Measurements from ENCODE around the gene TOR1A. TPM values are rescaled to one million over a fixed set of nuclear protein-coding genes. Genes with fewer than 3 reads are reported as not detected.

Gene TOR1A
- total and polyA plus RNA-seq, 12 donors, result 19.7 to 61.4 (median 39.5) TPM

- Histone ChIP-seq H3K4me1 (replicated peaks in 1 of 2) (peaks cover 7 to 8% of the 10 kb centered on the region in 2 donors), H3K9me3 (replicated peaks in 1 of 3) (no peaks in the 10 kb centered on the region), H3K36me3 (replicated peaks in 1 of 2) (peaks cover 0 to 54% of the 10 kb centered on the region in 2 donors), H3K4me3 (no peak overlapping the region), H3K27me3 (no peaks in the 10 kb centered on the region), H3K27ac (no peak overlapping the region)
- 81 to 86% (median 84%) methylated on average over 6 of the region's 6 CpGs for WGBS, 4 donors
- no peak for DNase-seq
- no peak for TF ChIP-seq CTCF (IDR thresholded peaks at IDR 0.05)
- TF ChIP-seq POLR2A (IDR thresholded peaks at IDR 0.05), result no peak
- intact Hi-C loops (cut with DNase I), result no loop called here
Observed at GRCh38 chr9:129826344-129826743, 2.4 kb upstream of the TOR1A start.

GRCh38 chr9:129823542-129823934 lies 398 bp downstream of the TOR1A start:
- Histone ChIP-seq H3K4me3 (peak overlapping the region in 3 of 4 donors; percentile 62 to 98 (median 92)), H3K27ac (peak overlapping the region in 4 of 5 donors; percentile 69 to 85 (median 79))
- no peak for TF ChIP-seq CTCF (IDR thresholded peaks at IDR 0.05)
- no peak for TF ChIP-seq POLR2A (IDR thresholded peaks at IDR 0.05)

GRCh38 chr9:129822898-129823541 lies 916 bp downstream of the TOR1A start:
- intact Hi-C loops (cut with DNase I), result no loop called here
- Histone ChIP-seq H3K9me3 (replicated peaks in 1 of 3) (no peaks in the 10 kb centered on the region), H3K4me1 (replicated peaks in 1 of 2) (peaks cover 7 to 8% of the 10 kb centered on the region in 2 donors), H3K4me3 (peak overlapping the region in 2 of 4 donors; percentile 62 to 92), H3K27ac (peak overlapping the region in 3 of 5 donors; percentile 17 to 85 (median 76)), H3K27me3 (no peaks in the 10 kb centered on the region), H3K36me3 (replicated peaks in 1 of 2) (peaks cover 0 to 50% of the 10 kb centered on the region in 2 donors)
- TF ChIP-seq CTCF (IDR thresholded peaks at IDR 0.05) (no peak), POLR2A (IDR thresholded peaks at IDR 0.05) (no peak)
- peak in 3 of 7 donors; percentile 25 to 42 (median 37) for DNase-seq
- WGBS, 4 donors, result 17 to 65% (median 28%) methylated on average over 5 to 26 of the region's 26 CpGs

More at GRCh38 chr9:129823542-129823934, 398 bp downstream of the TOR1A start:
- Histone ChIP-seq H3K9me3 (replicated peaks in 1 of 3) (no peaks in the 10 kb centered on the region), H3K36me3 (replicated peaks in 1 of 2) (peaks cover 0 to 50% of the 10 kb centered on the region in 2 donors), H3K27me3 (no peaks in the 10 kb centered on the region), H3K4me1 (replicated peaks in 1 of 2) (peaks cover 7 to 8% of the 10 kb centered on the region in 2 donors)
- 0 to 20% (median 0%) methylated on average over 1 to 14 of the region's 15 CpGs for WGBS, 4 donors
- intact Hi-C loops (cut with DNase I), result no loop called here
- DNase-seq, result peak in 2 of 7 donors; percentile 14 to 39

GRCh38 chr9:129816501-129817435 lies 7.2 kb downstream of the TOR1A start:
- Histone ChIP-seq H3K27ac (peak overlapping the region; percentile 37 to 90 (median 70)), H3K36me3 (replicated peaks in 1 of 2) (peaks cover 0 to 75% of the 10 kb centered on the region in 2 donors), H3K27me3 (no peaks in the 10 kb centered on the region), H3K4me3 (no peak overlapping the region), H3K9me3 (replicated peaks in 1 of 3) (no peaks in the 10 kb centered on the region), H3K4me1 (replicated peaks in 1 of 2) (peaks cover 6 to 12% of the 10 kb centered on the region in 2 donors)
- TF ChIP-seq POLR2A (IDR thresholded peaks at IDR 0.05), result peak in 1 of 2 donors; percentile 49
- no peak for TF ChIP-seq CTCF (IDR thresholded peaks at IDR 0.05)
- intact Hi-C loops (cut with DNase I), result no loop called here
- WGBS, 4 donors, result 48 to 60% (median 51%) methylated on average over 7 to 14 of the region's 14 CpGs
- DNase-seq, result peak; percentile 67 to 91 (median 90)

All from adrenal gland (tissue), 12 donors.